DMS 273 (cell line): Measurements from ENCODE around the gene NEDD1.

Experiments used
- DNase-seq: peaks from one replicate; lab custom pipeline; 2025; ENCODE audit not compliant: unreplicated experiment; lab: John Stamatoyannopoulos, UW

NEDD1 gene, protein sequence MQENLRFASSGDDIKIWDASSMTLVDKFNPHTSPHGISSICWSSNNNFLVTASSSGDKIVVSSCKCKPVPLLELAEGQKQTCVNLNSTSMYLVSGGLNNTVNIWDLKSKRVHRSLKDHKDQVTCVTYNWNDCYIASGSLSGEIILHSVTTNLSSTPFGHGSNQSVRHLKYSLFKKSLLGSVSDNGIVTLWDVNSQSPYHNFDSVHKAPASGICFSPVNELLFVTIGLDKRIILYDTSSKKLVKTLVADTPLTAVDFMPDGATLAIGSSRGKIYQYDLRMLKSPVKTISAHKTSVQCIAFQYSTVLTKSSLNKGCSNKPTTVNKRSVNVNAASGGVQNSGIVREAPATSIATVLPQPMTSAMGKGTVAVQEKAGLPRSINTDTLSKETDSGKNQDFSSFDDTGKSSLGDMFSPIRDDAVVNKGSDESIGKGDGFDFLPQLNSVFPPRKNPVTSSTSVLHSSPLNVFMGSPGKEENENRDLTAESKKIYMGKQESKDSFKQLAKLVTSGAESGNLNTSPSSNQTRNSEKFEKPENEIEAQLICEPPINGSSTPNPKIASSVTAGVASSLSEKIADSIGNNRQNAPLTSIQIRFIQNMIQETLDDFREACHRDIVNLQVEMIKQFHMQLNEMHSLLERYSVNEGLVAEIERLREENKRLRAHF

DNA sequence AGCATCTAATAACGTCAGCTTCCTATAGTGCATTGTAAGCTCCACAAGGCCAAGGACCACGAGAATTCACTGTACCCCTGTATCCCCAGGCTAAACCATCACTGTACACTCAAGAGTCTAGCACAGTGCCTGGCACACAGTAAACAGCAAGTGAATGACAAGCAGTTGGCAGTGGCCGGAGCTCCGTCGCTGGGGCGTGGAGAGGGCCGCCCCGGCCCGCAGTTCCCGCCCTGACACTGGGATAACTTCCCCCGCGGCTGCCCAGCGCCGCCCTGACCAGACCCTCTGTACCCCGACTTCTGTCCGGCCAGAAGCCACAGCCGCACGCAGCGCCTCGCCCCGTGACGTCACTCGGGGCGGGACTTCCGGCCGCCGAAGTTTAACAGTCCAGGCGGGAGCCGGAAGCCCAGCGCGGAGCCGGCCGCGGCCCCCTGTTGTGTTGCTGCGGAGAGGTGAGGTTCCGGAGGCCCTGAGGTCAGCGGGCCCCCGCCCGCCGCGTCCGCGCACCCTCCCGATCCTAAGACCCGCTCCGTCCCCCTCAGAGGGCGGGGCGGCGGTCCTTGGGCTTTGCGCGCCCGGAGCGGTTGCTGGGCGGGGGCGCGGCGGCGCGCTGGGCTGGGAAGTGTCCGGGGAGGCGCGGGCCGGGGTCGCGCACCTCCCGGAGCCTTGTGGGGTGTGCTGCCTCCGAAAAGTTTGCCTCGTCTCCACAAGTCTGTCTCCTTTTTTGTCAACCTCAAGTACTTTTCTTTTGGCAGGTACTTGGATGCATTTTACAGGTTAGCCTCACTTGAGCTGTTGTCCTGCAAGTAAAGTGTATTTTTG, at the start of gene NEDD1:
NEDD1 (plus strand) TSS at position 409 of the 822 bp plus-strand sequence. CDS start 2,503 bp downstream, outside the sequence.
- DNase-seq, result peak; percentile 84

DNA sequence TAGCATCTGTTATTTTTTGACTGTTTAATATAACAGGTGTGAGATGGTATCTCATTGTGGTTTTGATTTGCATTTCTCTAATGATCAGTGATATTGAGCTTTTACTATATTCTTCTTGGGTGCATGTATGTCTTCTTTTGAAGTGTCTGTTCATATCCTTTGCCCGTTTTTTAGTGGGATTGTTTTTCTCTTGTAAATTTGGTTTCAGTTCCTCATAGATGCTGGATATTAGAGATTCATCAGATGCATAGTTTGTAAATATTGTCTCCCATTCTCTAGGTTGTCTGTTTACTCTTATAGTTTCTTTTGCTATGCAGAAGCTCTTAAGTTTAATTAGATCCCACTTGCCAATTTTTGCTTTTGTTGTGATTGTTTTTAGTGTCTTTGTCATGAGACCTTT, 48.9 kb upstream of the NEDD1 start:
- no peak for DNase-seq

DNA sequence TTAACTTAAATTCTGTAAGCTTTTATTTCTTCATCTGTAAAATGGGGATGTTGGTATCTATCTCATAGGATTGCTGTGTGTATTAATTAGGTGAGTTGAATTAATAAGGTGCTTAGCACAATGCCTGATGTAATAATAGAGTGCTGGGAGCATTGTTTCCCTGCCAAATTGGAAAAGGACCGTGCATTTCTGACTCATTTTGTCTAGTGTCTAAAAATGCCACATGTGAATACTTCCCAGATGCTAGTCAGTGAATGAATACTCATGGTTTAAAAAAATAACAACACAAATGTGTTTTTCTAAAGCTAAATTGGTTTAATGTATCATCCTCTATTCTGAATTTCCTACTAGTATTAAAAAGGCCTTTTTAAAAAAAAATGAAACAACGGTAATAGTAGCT, 45.4 kb upstream of the NEDD1 start:
- no peak for DNase-seq

DNA sequence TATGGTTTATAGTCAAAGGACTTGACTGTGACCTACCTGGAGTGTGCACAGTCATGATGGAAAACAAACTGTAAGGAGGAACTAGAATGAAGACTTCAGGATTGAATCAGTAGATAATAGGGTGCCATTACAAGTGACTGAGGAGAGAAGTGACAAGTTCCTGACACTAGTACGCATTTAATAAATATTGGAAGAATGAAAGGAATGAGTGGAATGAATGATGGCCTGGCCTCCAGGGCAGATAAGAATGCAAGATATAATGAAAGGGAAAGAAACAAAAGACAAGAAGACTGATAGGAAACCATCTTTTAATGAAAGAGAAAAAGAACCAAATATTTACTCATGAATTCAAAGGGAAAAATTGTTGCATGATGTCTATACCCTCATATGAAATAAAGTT, 44.7 kb upstream of the NEDD1 start:
- no peak for DNase-seq

DNA sequence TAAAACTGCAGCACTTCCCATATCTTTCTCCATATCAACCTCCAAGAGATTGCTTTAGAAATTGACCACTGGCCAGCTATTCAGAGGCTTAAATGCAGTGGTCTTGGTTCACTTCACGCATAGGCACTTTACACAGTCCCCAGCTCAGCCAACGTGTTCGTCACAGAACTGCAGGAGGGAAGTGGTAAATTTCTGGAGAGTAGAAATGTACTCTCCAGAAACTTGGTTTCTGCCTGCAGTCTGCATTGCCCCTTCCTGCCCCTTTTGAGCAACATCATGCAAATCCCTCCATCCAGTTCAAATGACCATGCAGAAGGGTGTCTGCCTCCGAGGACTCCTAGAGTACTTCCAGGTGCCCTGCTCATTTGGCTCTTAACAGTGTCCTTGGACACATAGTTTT, 42.7 kb upstream of the NEDD1 start:
- no peak for DNase-seq

DNA sequence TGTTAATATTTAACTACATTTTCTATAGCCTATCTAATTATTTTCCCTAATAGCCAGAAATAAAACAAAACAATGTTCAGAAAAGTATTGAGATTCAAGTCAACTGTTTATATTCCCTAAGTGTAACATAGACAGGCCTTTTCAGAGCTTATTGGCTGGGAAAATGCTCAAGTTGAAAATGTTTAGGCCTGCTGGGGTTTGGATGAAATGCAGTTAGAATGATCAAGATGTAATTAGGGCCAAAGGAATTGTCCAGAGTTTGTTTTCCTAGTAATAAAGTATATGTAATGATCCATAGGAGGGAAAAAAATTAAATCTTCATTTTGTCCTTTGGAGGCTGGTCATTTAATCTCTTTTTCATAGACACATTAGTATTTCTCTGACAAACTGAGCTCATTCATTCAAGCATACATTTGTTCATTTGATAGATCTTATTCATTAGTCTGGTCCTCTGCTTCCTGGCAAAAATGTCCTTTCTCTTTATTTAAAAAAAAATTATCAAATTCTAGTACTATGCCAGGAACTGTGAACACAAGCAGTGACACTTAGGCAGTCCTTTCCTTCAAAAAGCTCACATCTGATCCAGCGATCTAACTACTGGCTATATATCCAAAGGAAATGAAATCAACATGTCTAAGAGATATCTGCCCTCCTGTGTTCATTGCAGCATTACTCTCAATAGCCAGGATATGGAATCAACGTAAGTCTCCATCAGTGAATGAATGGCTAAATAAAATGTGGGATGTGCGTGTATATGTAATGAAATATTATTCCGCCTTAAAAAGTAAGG, 40.1 kb upstream of the NEDD1 start:
- no peak for DNase-seq

DNA sequence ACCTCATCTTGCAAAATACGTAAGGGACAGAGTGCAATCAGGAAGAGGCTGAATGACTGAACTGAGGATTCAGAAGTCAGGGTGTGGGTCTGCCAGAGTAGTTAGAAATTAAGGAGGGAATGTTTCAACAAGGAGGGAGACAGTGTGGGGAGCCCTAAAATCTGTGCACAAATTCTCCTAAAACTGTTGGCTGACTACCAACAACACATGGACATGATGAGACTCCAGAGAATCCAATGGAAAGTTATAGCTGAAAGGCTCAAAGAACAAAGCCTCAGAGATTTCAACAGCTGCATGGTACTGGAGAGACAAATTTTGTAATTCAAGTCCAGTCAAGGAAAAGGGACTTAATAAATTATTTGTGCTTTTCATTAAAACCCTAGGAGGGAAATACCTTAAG, 36.1 kb upstream of the NEDD1 start:
- DNase-seq, result no peak

DNA sequence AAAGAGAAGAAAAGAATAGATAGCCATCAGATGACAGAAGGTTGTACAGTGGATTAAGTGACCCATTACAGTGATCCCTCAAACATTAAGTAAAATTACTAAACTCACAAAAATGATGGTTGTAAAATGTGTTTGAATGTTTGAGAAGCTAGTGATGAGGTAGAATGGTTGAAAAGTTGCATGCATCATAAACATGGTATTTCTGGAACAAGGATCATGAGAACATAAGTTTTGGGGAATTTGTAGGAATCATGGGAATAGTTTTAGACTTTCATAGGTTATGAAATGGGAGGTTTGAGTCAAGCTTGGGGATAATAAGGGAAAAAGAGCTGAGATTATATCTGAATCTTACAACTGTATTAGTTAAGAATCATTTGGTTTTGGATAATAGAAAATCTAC, 34.1 kb upstream of the NEDD1 start:
- DNase-seq, result no peak

DNA sequence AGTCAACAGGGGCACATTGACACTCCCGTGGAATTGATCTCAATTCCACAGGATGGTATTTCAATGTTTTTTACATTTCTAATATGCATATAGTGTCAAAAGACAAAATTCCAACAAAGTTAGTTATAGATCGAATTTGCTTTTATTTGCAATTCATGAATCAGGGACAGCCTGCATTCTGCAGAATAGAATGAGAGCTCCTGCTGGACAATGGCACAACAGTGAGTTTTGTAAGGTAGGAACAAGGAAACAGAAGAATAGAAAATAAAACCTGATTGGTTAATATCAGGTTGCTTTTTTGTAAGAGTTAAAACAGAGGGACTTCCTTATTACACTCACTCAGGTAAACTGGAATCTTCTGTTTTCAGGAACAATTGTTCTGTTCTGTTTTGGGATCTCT, 32.8 kb upstream of the NEDD1 start:
- no peak for DNase-seq

DNA sequence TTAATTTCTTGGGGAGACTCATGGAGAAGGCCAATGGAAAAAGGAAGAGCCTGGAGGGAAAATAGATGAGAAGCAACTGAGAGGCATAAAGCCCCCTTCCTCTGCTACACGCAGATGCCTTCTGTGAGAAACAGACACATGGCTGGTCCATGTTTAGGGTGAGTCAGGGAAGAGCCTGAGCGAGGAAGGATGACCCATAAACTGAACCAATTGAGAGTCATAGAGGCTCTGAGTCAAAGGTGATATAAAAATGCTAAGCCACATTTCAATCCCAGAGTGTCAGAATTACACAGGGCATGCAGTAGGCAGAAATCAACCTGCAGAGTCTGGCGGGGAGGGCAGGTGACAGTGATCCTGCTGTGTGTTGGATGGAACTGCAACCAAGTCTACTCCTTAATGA, 30.1 kb upstream of the NEDD1 start:
- DNase-seq, result no peak

DNA sequence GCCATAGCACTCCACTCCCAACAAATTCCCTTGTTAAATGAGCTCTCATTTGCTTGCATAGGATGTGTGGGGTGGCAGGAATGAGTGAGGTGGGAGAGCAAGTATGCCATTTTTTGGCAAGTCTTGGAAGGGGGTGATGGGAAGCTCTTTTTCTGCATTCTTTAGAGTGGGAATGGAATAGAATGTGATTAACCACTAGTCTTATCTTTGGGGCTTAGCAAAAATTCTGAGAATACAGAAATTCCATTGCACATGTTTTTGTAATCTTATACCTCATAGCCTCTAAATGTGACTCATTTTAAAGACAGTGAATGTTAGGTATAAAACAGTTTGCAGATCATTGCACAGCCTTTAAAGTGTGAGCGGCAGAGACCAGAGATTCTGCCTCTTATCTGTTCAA, 28.4 kb upstream of the NEDD1 start:
- no peak for DNase-seq

DNA sequence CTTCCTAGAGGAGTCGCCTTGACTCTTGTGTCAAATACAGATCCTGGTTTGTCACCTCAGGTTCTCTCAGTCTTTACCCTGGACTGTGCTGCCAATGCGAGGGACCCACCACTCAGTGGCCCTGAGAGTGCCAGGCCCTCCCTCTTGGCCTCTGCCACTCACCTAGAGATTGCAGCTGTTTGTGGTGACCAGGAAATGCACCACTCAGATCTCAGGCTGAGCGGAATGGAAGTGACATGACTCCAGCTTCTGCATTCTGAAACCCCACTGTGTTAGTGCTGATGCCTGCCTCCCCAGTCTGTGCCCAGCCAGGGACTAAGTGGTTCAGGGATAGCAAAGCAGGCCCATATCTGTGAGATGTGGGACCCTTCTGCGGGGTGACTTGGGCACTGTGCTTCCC, 27.8 kb upstream of the NEDD1 start:
- no peak for DNase-seq

DNA sequence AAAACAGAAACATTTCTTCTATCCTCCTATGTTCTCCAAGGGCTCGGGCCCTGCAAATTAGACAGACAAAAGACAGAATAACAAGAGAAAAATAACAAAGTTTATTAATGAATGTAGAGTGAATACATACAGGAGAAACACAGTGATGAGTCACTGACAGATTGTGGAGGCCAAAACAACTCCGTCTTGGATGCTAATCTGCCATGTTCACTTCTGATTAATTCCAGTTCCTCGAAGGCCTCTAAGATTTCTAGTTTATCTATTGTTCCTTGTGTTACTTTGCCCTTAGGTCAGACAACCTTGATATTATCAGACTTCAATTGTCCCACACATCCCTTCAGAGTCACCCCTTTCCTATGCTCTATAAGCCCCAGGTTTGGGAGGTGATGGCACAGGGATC, 26.8 kb upstream of the NEDD1 start:
- DNase-seq, result no peak

DNA sequence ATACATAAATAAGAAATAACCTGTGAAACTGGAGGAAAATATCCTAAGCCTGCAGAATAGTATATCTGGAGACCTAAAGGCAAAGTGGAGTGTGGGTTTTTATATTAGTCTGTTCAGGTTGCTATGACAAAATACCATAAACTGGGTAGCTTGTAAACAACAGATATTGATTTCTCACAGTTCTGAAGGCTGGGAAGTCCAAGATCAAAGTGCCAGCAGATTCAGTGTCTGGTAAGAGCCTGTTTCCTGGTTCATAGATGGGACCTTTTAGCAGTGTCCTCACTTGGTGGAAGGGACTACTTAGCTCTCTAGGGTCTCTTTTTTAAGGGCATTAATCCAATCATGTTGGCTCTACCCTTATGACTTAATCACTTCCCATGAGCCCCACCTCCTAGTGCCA, 25.4 kb upstream of the NEDD1 start:
- no peak for DNase-seq

DNA sequence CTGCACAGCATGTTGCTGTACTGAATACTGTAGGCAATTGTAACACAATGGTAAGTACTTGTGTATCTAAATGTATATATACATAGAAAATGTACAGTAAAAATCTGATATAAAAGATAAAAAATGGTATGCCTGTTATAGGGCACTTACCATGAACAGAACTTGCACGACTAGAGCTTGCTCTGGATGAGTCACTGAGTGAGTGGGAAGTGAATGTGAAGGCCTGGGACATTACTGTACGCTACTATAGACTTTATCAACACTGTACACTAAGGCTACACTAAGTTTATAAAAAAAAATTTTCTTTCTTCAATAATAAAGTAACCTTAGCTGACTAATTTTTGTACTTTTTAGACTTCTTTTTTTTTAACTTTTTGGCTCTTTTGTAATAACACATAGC, 24.2 kb upstream of the NEDD1 start:
- DNase-seq, result no peak

DNA sequence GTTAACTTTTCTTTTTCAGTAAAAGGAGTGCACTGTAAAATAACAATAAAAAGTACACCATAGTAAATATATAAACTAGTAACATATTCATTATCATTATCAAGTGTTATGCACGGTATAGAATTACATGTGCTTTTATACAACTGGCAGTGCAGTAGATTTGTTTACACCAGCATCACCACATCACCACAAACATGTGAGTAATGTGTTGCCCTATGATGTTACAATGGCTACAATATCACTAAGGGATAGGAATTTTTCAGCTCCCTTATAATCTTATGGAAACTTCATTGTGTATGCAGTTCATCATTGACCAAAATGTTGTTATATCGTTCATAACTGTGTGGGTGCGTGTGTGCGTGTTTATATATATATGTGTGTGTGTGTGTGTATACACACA, 23.5 kb upstream of the NEDD1 start:
- no peak for DNase-seq

DNA sequence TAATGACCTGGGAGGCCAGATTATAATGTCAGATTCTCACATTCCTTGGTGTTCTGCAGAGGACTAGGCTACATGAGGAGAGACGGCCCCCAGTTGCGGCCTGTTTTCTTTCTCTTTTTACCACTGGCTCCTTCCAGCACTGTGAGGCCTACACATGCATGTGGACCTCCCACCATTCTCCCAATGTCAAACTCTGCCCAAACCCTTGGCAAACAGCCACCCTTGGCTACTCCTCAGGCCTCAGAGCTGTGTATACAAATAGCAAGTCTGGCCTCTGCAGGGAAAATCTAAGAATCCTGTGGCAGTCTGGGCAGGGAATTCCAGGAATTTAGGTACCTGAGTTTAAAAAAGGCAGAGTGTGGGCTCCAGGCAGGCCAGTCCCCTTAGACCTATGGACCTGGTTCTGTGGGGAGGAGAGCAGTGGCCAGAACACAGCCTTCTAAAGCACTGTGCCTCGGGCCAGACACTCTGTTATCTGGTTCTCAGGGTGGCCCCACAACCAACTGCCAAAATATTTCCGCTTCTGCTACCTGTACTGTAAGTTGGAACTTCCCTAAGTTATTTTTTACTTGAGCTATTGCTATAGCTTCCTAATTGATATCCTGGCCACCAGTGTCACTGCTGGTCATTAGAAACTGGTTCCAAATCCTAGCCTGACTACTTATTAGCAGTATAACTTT, 19.9 kb upstream of the NEDD1 start:
- DNase-seq, result no peak

DNA sequence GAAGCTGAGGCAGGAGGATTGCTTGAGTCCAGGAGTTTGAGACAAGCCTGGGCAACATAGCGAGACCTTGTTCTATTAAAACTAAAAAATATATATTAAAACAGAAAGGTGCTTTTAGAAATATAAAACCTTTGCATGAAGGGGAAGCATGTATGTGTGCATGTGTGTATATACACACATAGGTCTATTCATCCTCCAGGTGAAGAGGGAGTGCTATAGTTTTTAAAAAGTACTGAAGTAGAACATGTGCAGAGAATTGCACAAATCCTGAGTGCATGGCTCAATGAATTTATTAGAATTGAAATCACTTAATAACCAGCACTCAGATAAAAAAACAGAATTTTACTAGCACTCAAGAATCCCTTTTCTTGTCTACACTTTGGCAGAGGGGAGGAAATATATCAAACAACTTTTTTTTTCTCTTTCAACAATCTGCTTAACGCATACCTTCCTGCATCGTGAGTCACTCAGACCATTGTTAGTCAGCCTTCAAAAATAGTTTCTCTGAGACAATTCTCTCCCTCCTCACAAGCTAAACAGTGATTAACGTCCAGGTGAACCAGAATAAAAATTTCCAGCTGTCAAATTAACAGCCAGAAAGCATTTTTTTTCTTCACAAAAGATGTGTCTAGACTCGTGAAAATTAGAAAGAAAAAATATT, 17.7 kb upstream of the NEDD1 start:
- DNase-seq, result no peak

DNA sequence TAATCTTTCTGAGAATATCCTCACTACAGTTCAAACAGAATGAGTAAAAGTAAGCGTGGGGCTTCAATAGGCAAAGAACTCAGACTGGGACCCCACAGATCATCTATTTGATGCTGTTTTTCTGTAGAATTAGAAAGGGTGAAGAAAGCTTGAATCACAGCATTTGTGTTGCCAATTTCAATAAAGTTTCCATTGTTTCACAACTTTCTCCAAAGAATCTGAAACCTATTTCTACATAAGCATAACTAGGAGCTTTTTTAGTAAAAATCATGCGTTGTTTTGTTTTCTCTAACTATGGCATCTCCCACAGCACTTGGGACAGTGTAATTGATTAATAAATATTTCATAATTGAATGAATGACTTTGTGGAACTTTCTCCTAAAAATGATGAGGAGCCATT, 16.7 kb upstream of the NEDD1 start:
- DNase-seq, result no peak

DNA sequence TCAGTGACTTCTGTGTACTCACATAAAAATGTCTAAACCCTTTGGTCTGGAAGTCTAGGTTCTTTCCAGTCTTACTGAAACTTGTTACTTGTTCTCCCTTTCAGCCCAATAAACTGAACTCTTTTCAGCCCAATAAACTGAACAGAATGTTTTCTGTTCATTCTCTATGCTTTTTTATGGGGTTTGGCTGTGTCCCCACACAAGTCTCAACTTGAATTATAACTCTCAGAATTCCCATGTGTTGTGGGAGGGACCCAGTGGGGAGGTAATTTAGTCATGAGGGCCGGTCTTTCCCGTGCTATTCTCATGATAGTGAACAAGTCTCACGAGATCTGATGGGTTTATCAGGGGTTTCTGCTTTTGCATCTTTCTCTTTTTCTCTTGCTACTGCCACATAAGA, 15.0 kb upstream of the NEDD1 start:
- no peak for DNase-seq
